H1 (cell line): Measurements from ENCODE around the gene PHLDA3. TPM values are rescaled to one million over a fixed set of nuclear protein-coding genes. Genes with fewer than 3 reads are reported as not detected.
A peak's percentile ranks its signal among the peaks of the same experiment; 100 is the strongest.

Source experiments
- CTCF ChIA-PET: fragments of 300-600 bp; sonication (Branson Sonifier 250); formaldehyde crosslinking; loops from one replicate; lab custom pipeline; 2021; ENCODE audit not compliant: partially characterized antibody; lab: Charles Lee
- POLR2A ChIA-PET: fragments of 300-600 bp; sonication (Branson Sonifier 250); formaldehyde crosslinking; loops from one replicate; lab custom pipeline; 2021; ENCODE audit warnings: inconsistent platforms; ENCODE audit not compliant: partially characterized antibody; lab: Charles Lee
- DNase-seq, 2 experiments: peaks; one replicate each; pipeline versions ENCODE4 v3.0.0 to v3.0.0-alpha.2; 2010 to 2022; ENCODE audit warnings: low spot score in 2 of 2, low read depth in 1 of 2, mixed read lengths in 1 of 2
- FAIRE-seq: peaks from 2 replicates; lab custom pipeline; 2011; peaks lifted over from hg19 to GRCh38; lab: Jason Lieb, UNC
- H2AFZ ChIP-seq: 2 replicates; pipeline ENCODE4 v1.8.1; 2012; ENCODE audit warnings: low read length, inconsistent platforms
- H2AK5ac ChIP-seq: 2 replicates; pipeline ENCODE4 v1.6.1; 2013; ENCODE audit warnings: low read depth, low read length
- H2BK120ac ChIP-seq: replicated peaks from 2 replicates; pipeline ENCODE3; 2013; ENCODE audit warnings: low read depth, low read length, inconsistent platforms
- H2BK12ac ChIP-seq: 2 replicates; pipeline ENCODE4 v1.6.1; 2013; ENCODE audit warnings: low read depth, low read length
- H2BK15ac ChIP-seq: 2 replicates; pipeline ENCODE4 v1.6.1; 2013; ENCODE audit warnings: low read length
- H2BK20ac ChIP-seq: 2 replicates; pipeline ENCODE4 v1.6.1; 2013; ENCODE audit warnings: low read length
- H2BK5ac ChIP-seq: 2 replicates; pipeline ENCODE4 v1.6.1; 2013; ENCODE audit warnings: low read depth, low read length
- H3K14ac ChIP-seq: 2 replicates; pipeline ENCODE4 v1.6.1; 2013; ENCODE audit warnings: inconsistent platforms; ENCODE audit not compliant: insufficient read length
- H3K18ac ChIP-seq: 2 replicates; pipeline ENCODE4 v1.6.1; 2013; ENCODE audit warnings: low read length; ENCODE audit errors: extremely low read depth
- H3K23ac ChIP-seq: 2 replicates; pipeline ENCODE4 v1.6.1; 2013; ENCODE audit warnings: inconsistent platforms; ENCODE audit not compliant: insufficient read length
- H3K23me2 ChIP-seq: 2 replicates; pipeline ENCODE4 v1.6.1; 2013; ENCODE audit warnings: low read depth, low read length
- H3K27ac ChIP-seq: 2 replicates; pipeline ENCODE4 v1.6.1; 2011; ENCODE audit warnings: low read depth, low read length, inconsistent platforms
- H3K27me3 ChIP-seq, 4 experiments: replicated peaks in 1 of 4; 1 replicate in 1 of 4; 2 replicates in 3 of 4; pipeline versions ENCODE4 v1.6.1 to v1.8.1; 2011 to 2013; ENCODE audit warnings: low read length in 3 of 4, mild to moderate bottlenecking in 3 of 4, inconsistent platforms in 2 of 4, mixed read lengths in 2 of 4, moderate library complexity in 1 of 4; ENCODE audit not compliant: control insufficient read depth in 3 of 4, insufficient read depth in 3 of 4; ENCODE audit errors: extremely low read depth in 1 of 4
- H3K36me3 ChIP-seq, 4 experiments: 2 replicates each; pipeline versions ENCODE4 v1.6.1 to v1.8.1; 2011 to 2013; ENCODE audit warnings: mild to moderate bottlenecking in 4 of 4, low read length in 3 of 4, moderate library complexity in 2 of 4, control low read depth in 1 of 4, inconsistent platforms in 1 of 4; ENCODE audit not compliant: insufficient read depth in 4 of 4, control insufficient read depth in 2 of 4
- H3K4ac ChIP-seq: replicated peaks from 2 replicates; pipeline ENCODE3; 2013; ENCODE audit warnings: low read length, low read depth, mixed read lengths, inconsistent platforms; ENCODE audit not compliant: insufficient read length
- H3K4me1 ChIP-seq, 4 experiments: replicated peaks in 1 of 4; 1 replicate in 1 of 4; 2 replicates in 3 of 4; pipeline versions ENCODE4 v1.6.1 to v1.8.1; 2011 to 2013; ENCODE audit warnings: low read length in 3 of 4, inconsistent platforms in 2 of 4, mixed read lengths in 1 of 4; ENCODE audit not compliant: insufficient read depth in 4 of 4, control insufficient read depth in 3 of 4
- H3K4me2 ChIP-seq, 2 experiments: 2 replicates each; pipeline versions ENCODE4 v1.6.1 to v1.8.1; 2011 to 2013; ENCODE audit warnings: low read depth in 2 of 2, low read length in 2 of 2, control low read depth in 1 of 2, inconsistent platforms in 1 of 2, mild to moderate bottlenecking in 1 of 2; ENCODE audit not compliant: insufficient read depth in 1 of 2
- H3K4me3 ChIP-seq, 4 experiments: fragments of 200-600, 300-600 bp in 1 of 4; sonication (generic), shearing (Covaris generic), sonication (Bioruptor Twin) in 1 of 4; 2 replicates each; pipeline versions ENCODE4 v1.5.1 to v1.8.1; 2011 to 2016; ENCODE audit warnings: low read length in 4 of 4, low read depth in 3 of 4, control low read depth in 2 of 4, inconsistent platforms in 2 of 4, mild to moderate bottlenecking in 2 of 4, mixed read lengths in 1 of 4, moderate library complexity in 1 of 4; ENCODE audit not compliant: insufficient read depth in 2 of 4; ENCODE audit errors: extremely low read depth in 1 of 4
- H3K56ac ChIP-seq: replicated peaks from 2 replicates; pipeline ENCODE3; 2013; ENCODE audit warnings: low read depth, mild to moderate bottlenecking, mixed read lengths, low read length, inconsistent platforms; ENCODE audit not compliant: insufficient read length
- H3K79me1 ChIP-seq: 2 replicates; pipeline ENCODE4 v1.6.1; 2013; ENCODE audit warnings: low read depth, low read length, control low read depth
- H3K79me2 ChIP-seq, 2 experiments: 2 replicates each; pipeline versions ENCODE4 v1.6.1 to v1.8.1; 2012 to 2013; ENCODE audit warnings: low read length in 2 of 2, mild to moderate bottlenecking in 2 of 2, inconsistent platforms in 1 of 2; ENCODE audit not compliant: insufficient read depth in 2 of 2, control insufficient read depth in 1 of 2
- H3K9ac ChIP-seq, 4 experiments: replicated peaks in 1 of 4; 1 replicate in 1 of 4; 2 replicates in 3 of 4; pipeline versions ENCODE4 v1.6.1 to v1.8.1; 2011 to 2013; ENCODE audit warnings: low read depth in 3 of 4, low read length in 3 of 4, control low read depth in 2 of 4, mild to moderate bottlenecking in 2 of 4, moderate library complexity in 2 of 4, inconsistent platforms in 1 of 4; ENCODE audit errors: extremely low read depth in 1 of 4
- H3K9me3 ChIP-seq, 2 experiments: 2 replicates each; pipeline versions ENCODE4 v1.6.1 to v1.8.1; 2012 to 2013; ENCODE audit warnings: mild to moderate bottlenecking in 2 of 2, moderate library complexity in 2 of 2, control low read depth in 1 of 2, inconsistent platforms in 1 of 2, low read depth in 1 of 2, low read length in 1 of 2, mixed read lengths in 1 of 2; ENCODE audit not compliant: insufficient read depth in 2 of 2
- H4K20me1 ChIP-seq, 2 experiments: replicated peaks in 1 of 2; 2 replicates each; pipeline versions ENCODE3 to v1.8.1; 2011 to 2013; ENCODE audit warnings: inconsistent platforms in 2 of 2, low read length in 2 of 2, mild to moderate bottlenecking in 1 of 2; ENCODE audit not compliant: insufficient read depth in 2 of 2, control insufficient read depth in 1 of 2
- H4K5ac ChIP-seq: 2 replicates; pipeline ENCODE4 v1.6.1; 2013; ENCODE audit warnings: low read length, low read depth, mixed read lengths, inconsistent platforms; ENCODE audit not compliant: insufficient read length
- H4K8ac ChIP-seq: 2 replicates; pipeline ENCODE4 v1.8.0; 2013; ENCODE audit warnings: mild to moderate bottlenecking, moderate library complexity, low read length, inconsistent platforms; ENCODE audit not compliant: insufficient read depth; ENCODE audit errors: extremely low read depth
- H4K91ac ChIP-seq: replicated peaks from 2 replicates; pipeline ENCODE3; 2013; ENCODE audit warnings: low read length, mixed read lengths, inconsistent platforms; ENCODE audit not compliant: insufficient read length
- BACH1 ChIP-seq: IDR thresholded peaks from 2 replicates; pipeline ENCODE4 v1.6.1; 2012; ENCODE audit warnings: low read length, improper control_type of control experiment
- SP2 ChIP-seq: IDR thresholded peaks from 2 replicates; pipeline ENCODE4 v1.6.1; 2012; ENCODE audit warnings: mild to moderate bottlenecking, low read length, inconsistent platforms
- SUZ12 ChIP-seq: fragments of 200-600 bp; sonication (generic); IDR thresholded peaks from 2 replicates; pipeline ENCODE4 v1.6.1; 2012; ENCODE audit warnings: mild to moderate bottlenecking, inconsistent platforms, low read length, moderate library complexity, mixed read lengths
- ZNF274 ChIP-seq: IDR thresholded peaks from 2 replicates; pipeline ENCODE4 v1.7.0; 2012; ENCODE audit warnings: low read length, borderline replicate concordance; ENCODE audit errors: extremely low read depth
- WGBS, 2 experiments: shearing (Covaris generic) in 1 of 2; methylation state at CpG; one replicate each; pipeline versions ENCODE4 v1.1.6 to v1.1.7; 2013 to 2015; ENCODE audit warnings: low lambda C conversion rate in 2 of 2, mixed read lengths in 2 of 2, inconsistent platforms in 1 of 2, low coverage in 1 of 2, missing lambda C conversion rate in 1 of 2; ENCODE audit not compliant: insufficient replicate concordance in 2 of 2, insufficient coverage in 1 of 2, insufficient read length in 1 of 2; ENCODE audit errors: extremely low coverage in 1 of 2, missing lambda C conversion rate in 1 of 2; 5-methylcytosine and 5-hydroxymethylcytosine counted together
- polyA plus RNA-seq, 7 experiments: library from polyadenylated mRNA; depleted of rRNA in 3 of 7; stranded (reverse) in 5 of 7; unstranded in 2 of 7; fragments of >200 nt in 5 of 7; fragments of 200-250 nt in 2 of 7; gene quantifications; 1 replicate in 5 of 7; 2 replicates in 1 of 7; 4 replicates in 1 of 7; pipeline versions ENCODE4 v1.2.1 to v1.2.3, GENCODE V29; 2011 to 2013; ENCODE audit warnings: missing spikeins in 2 of 7, mixed read lengths in 2 of 7
- total RNA-seq: library from RNA; stranded (reverse); fragmentation: NEBNext Ultra II Directional; extraction: Animal tissue kit (Norgen Biotek cat#: 25700); gene quantifications from 2 replicates; pipeline ENCODE4 v1.2.1, GENCODE V29; 2021

Gene PHLDA3
- total and polyA plus RNA-seq, 2 of the 8 experiments (the other 6 are each of a cell fraction or from before 2014, with no cell fraction given) = 25.5 to 27.5 TPM

DNA sequence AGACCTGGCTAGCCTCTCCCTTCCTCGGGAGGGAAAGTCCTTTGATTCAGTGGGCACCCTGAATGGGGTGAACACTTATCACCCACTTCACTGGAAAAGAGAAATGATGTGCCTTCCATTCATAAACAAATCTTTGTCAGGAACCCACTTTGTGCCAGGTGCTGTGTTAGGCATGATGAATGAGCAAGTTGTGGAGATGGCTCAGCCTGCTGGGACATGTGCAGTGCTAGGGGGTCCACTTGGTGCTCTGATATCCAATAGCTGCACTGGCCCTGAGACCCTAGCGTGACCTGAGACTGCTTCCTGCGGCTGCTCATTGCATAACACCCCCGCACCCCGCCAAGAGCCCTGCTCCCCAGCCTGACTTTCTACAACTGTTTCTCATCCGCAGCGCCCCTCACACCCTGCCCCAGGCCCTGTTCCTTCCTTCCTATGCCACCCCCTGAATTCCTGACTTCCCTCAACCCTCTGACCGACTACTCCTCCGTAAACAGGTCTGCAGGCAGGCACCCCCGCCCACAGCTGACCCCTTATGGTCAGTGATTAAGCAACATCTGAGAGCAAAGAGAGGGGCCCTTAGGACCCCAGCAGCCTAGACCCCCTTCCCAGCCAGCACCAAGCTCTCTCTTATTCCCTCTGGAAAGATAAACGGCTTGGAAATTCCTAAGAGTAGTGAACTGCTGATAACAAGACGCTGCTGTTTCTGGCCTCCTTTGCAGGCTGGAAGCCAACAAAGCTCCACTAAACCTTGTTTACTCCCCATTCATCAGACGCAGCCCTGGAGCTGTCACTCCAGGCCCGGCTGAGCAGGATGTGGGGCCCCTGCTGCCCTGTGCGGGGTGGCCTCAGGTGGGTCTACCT lies 25.0 kb upstream of the PHLDA3 start:
- Histone ChIP-seq H2BK5ac (no peak overlapping the region), H3K27ac (no peak overlapping the region), H3K23ac (no peak overlapping the region), H3K9me3 (no peaks in the 10 kb centered on the region), H3K18ac (no peak overlapping the region), H3K4me2 (no peak overlapping the region; a peak in 1 of 4 replicates), H2AFZ (no peak overlapping the region), H3K79me1 (no peaks in the 10 kb centered on the region), H3K14ac (no peak overlapping the region), H2AK5ac (no peak overlapping the region), H3K9ac (no peak overlapping the region), H2BK120ac (no peak overlapping the region), H2BK20ac (no peak overlapping the region), H3K79me2 (no peaks in the 10 kb centered on the region), H2BK12ac (no peak overlapping the region), H2BK15ac (no peak overlapping the region), H4K20me1 (no peaks in the 10 kb centered on the region), H3K23me2 (no peaks in the 10 kb centered on the region), H4K5ac (no peak overlapping the region), H4K91ac (no peak overlapping the region)
- DNase-seq = no peak
- ChIA-PET POLR2A (interaction anchor here (1.2 kb wide), 1 partner anchor 9 kb away, joined by 4 read pairs; no protein-coding TSS in a partner anchor), CTCF (interaction anchor here (0.6 to 27.5 kb wide), 9 partner anchors 9 to 215 kb away, joined by 3 to 929 read pairs (median 4); partner anchors contain the start of genes CSRP1 and NAV1)
- TF ChIP-seq BACH1 = no peak
- TF ChIP-seq SP2 = no peak
- TF ChIP-seq SUZ12 = no peak
- TF ChIP-seq ZNF274 = no peak
- TF ChIP-seq, all 59 proteins: peak for 0
- no peak for FAIRE-seq
- H3K36me3 ChIP-seq = no peaks in the 10 kb centered on the region
- peak overlapping the region; percentile 79 for H4K8ac ChIP-seq
- WGBS, 2 experiments = 81% methylated on average over 15 of the region's 15 CpGs; no CpG with 5 or more reads in 1 of the 2 experiments
- no peak overlapping the region for H3K56ac ChIP-seq
- no peaks in the 10 kb centered on the region for H3K27me3 ChIP-seq
- H3K4me1 ChIP-seq = peaks cover 0 to 3% (median 0%) of the 10 kb centered on the region in 4 experiments; a peak in 2 of 7 replicates
- H3K4ac ChIP-seq = no peak overlapping the region
- H3K4me3 ChIP-seq = no peak overlapping the region
